ENCODE results near the gene FGF22.
"Not testable (repeated sequence)": the region's sequence is repeated elsewhere in the genome, so short reads cannot be mapped to it uniquely, and the experiment has no call there.

The FGF22 gene

GRCh38 chr19:639253-640160 lies at the start of gene FGF22:
Gene FGF22, plus strand, starts transcription at chr19:639879. Its CDS starts 47 bp downstream, at chr19:639926.
- DNase-seq, result peak; percentile 99

DNA sequence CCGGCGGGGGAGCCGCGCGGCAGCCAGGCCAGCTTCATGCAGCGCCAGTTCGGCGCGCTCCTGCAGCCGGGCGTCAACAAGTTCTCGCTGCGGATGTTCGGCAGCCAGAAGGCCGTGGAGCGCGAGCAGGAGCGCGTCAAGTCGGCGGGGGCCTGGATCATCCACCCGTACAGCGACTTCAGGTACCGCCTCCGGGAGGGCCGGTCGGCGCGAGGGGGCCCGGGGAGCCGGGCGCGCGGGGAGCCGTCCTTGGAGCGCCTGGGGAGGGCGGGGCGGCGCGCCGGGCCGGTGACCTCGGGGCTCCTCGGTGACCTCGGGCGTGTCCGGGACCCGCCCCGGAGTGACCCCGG lies 49.3 kb upstream of the FGF22 start:
- peak; percentile 71 for DNase-seq

GRCh38 chr19:590750-591098 lies 49.0 kb upstream of the FGF22 start:
- no peak for DNase-seq

GRCh38 chr19:591099-591958 lies 48.4 kb upstream of the FGF22 start:
- DNase-seq, result no peak

- no peak for DNase-seq
Measured at GRCh38 chr19:592101-592500, 47.6 kb upstream of the FGF22 start.

DNA sequence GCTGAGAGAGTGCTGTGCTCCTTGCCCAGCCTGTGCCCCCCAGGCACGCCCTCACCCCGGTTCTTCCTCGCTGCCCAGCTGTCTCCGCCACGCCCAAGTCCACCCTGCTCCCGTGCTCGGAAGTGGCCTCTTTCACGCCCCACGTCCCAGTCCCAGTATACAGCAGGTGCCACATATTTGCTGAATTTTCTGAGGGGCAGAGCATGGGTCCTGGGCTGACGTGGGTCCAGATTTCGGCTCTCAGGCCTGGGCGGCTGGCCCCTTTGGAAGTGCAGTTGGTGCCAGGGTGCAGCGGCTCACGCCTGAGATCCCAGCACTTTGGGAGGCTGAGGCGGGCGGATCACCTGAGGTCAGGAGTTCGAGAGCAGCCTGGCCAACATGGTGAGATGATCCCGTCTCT lies 46.6 kb upstream of the FGF22 start:
- DNase-seq, result no peak

- no peak for DNase-seq
Measured at GRCh38 chr19:593505-593904, 46.2 kb upstream of the FGF22 start.

DNA sequence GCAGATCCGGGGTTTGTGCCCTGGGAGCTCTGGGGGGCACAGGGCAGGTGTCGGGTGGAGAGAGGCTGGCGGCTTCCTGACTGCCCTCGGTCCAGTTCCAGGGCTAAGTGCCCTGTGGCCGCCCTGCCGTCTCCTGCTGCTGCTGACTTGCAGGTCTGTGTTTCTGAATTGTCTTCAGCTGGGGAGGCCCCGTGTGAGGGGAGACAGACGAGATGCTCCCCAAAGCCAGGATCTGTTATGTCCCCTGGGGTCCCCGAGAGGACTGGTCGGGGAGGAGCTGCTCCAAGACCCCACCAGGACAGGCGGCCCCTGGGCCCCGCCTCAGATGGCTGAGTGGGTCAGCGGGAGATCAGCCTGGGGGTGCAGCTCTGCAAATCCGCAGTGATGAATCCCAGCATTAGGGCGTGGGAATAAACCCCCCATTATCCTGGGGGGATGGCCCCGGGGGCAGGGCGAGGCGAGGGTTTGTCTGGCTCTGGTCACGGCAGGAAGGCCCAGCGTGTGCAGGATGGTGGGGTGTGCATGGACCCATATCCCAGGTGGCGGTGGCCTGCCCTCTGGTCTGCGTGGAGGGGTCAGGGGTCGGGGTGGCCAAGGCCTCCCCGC lies 45.3 kb upstream of the FGF22 start:
- no peak for DNase-seq

DNA sequence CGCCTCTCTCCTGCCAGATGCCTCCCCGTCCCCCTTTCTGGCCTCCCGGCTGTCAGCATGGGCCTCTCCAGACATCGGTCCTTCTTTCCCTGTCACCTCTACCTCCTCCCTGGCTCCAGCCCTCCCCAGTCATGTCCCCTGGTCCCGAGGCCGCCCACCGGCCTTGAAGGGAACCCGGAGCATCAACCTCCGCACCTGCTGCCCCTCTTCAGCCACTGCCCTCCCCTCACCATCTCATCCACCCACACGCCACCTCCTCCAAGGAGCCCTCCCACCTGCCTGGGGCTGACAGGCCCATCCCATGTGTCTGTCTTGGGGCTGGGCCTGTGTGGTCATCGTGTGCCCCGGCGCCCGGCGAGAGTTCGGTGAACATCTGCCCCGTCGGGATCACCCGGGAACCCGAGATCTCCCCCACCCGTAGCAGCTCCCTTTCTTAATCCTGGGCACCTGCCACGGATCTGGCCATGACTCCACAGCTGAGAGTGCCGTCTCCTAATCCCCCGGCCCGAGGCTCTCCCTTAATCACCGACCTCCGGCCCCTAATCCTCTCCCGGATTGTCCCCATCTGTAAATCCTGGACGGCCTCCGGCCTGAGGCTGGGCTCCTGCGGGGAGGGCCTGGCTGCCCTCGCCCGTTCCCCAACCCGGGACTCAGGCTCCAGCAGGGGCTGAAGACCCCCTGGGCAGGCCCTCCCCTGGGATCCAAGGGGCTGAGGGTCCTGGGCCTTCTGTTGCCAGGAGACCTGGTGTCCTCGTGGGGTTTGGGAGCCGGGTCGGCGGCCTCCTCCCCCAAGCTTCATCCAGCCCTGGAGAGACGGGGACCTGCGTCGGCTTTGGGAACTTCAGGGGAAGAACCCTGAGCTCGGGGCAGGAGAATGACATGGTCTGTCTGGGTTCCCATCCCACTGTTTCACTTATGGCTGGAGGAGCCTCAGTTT lies 44.1 kb upstream of the FGF22 start:
- no peak for DNase-seq

DNA sequence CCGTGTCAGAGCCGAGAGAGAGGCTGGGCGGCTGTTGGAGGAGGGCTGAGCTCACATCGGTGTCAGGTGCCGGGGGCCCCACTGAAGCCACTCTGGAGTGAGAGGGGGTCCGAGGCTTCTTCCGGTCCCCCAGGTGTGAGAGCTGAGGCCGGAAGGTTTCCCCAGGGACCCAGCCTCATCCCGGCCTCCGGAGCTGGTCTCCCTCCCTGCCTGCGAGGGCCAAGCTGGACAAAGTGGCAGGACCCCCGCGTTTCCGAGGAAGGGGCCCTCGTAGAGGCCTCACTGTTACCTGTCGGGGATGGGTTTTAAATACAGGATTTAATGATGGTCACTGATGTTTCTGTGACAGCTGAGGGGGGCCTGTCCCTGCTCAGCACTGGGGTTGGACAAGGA lies 43.4 kb upstream of the FGF22 start:
- no peak for DNase-seq

DNA sequence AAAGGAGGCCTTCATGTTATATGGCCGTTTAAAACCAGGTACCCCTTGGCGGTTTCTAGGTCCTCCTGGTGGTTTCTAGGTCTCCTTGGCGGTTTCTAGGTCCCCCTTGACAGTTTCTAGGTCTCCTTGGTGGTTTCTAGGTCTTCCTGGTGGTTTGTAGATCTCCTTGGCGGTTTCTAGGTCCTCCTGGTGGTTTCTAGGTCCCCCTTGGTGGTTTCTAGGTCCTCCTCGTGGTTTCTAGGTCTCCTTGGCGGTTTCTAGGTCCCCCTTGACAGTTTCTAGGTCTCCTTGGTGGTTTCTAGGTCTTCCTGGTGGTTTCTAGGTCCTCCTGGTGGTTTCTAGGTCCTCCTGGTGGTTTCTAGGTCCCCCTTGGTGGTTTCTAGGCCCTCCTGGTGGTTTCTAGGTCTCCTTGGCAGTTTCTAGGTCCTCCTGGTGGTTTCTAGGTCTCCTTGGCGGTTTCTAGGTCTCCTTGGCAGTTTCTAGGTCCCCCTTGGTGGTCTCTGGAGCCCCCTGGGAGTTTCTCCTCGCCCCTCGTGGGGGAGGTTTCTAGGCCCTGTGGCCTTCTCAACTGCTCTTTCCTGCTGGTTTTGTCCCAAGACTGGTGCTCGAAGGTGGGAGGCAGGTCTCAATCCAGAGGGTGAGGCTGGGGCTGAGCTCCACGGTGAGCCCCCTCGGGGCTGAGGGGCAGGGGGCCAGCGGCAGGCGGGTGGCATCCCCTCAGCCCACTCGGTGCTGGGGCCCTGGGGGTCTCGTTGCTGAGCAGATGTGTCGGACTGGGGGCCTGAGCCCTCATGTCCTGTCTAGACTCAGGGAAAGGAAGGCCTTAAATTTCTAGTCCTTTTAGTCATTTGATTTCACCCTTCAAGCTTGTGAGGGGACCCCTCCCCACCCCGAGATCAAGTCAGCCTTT lies 42.0 kb upstream of the FGF22 start:
- no peak for DNase-seq

DNA sequence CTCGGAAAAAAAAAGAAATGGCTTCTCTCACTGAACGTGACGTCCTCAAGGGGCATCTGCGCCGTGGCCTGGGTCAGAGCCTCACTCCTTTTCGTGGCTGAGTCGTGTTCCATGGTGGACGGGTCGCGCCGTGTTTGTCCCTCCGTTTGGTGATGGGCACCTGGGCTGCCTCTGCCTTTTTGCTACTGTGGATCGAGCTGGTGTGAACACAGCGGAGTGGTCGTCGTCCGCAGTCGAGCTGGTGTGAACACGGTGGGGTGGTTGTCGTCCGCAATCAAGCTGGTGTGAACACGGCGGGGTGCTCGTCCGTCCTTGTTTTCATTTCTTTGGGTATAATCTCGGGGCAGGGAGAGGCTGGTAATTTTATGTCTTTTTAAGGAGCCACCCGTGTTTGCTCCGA lies 38.4 kb upstream of the FGF22 start:
- DNase-seq, result no peak

DNA sequence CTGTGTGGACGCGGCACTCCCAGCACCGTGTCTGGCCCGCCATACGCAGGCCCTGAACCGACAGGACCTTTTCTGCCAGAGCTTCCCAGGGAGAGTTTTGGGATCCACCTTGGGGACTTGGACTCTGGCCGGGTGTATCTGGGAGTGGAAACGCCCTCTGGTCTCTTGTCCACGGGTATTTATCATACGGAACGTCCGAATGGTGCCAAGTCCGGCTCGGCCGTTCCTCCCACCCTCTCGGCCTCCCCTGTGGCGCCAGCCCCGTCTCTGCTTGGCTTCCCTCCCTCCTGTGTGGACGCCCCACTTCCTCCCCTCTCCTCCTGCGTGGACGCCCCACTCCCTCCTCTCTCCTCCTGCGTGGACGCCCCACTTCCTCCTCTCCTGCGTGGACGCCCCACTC lies 37.9 kb upstream of the FGF22 start:
- DNase-seq, result no peak

DNA sequence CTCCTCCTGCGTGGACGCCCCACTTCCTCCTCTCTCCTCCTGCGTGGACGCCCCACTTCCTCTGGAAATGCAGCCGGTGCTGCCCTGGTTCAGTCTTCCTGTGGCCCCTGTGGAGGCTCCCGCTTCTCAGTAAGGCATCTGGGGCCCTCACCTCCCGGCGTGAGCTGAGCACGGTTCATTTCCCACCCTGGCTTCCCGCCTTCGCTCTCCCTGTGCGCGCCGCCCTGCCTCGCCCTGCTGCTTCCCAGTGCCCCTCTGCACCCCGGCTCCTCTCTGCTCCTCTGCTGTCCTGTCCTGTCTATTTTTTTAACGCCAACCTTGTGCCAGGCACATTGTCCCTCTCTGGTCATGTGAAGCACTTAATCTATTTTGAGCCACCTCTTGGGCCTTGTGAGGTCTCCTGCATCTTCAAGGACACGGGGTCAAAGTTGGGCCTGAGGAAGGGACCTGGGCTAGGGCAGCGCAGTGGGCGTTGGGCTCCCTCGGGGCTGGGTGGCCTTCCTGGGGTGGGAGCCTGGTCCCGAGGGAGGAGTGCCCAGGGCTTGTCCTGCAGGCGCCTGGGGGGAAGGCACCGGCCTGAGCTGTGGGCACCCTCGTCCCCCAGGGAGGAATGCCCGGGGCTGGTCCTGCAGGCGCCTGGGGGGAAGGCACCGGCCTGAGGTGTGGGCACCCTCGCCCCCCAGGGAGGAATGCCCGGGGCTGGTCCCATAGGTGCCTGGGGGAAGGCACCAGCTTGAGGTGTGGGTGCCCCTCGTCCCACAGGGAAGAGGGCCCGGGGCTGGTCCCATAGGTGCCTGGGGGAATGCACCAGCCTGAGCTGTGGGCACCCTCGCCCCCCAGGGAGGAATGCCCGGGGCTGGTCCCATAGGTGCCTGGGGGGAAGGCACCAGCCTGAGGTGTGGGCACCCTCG lies 37.0 kb upstream of the FGF22 start:
- DNase-seq, result no peak

DNA sequence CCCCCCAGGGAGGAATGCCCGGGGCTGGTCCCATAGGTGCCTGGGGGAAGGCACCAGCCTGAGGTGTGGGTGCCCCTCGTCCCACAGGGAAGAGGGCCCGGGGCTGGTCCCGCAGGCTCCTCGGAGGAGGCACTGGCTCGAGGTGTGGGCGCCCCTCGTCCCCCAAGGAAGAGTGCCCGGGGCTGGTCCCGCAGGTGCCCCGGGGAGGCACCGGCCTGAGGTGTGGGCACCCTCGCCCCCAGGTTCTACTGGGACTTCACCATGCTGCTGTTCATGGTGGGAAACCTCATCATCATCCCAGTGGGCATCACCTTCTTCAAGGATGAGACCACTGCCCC lies 36.4 kb upstream of the FGF22 start:
- not testable (repeated sequence) for DNase-seq

GRCh38 chr19:603779-604178 lies 35.9 kb upstream of the FGF22 start:
- DNase-seq, result peak; percentile 75

- peak; percentile 72 for DNase-seq
Measured at GRCh38 chr19:604355-604754, 35.3 kb upstream of the FGF22 start.

DNA sequence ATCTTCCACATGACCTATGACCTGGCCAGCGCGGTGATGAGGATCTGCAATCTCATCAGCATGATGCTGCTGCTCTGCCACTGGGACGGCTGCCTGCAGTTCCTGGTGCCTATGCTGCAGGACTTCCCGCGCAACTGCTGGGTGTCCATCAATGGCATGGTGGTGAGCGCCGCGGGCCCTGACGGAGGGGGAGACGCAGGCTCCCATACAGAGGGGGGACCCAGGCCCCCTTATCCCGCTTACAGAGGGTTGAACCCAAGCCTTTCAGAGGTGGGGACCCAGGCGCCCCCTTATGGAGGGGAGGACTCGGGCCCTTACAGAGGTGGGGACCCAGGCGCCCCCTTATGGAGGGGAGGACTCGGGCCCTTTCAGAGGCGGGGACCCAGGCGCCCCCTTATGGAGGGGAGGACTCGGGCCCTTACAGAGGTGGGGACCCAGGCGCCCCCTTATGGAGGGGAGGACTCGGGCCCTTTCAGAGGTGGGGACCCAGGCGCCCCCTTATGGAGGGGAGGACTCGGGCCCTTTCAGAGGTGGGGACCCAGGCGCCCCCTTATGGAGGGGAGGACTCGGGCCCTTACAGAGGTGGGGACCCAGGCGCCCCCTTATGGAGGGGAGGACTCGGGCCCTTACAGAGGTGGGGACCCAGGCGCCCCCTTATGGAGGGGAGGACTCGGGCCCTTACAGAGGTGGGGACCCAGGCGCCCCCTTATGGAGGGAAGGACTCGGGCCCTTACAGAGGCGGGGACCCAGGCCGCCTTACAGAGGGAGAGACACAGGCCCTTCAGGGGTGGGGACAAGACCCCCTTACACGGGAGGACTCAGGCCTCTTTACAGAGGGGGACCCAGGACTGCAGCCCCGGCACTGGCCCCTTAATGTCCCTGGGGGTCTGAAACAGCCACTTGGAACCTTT lies 34.4 kb upstream of the FGF22 start:
- not testable (repeated sequence) for DNase-seq
